ENCODE results near the gene CHD2.

Gene CHD2

GRCh38 chr15:93050648-93051047 is 150.5 kb downstream of the CHD2 start:
- Histone ChIP-seq H3K27me3 (ENCODE audit: insufficient read depth, low read depth) (no peaks in the 10 kb centered on the region), H3K27ac (no peak overlapping the region), H3K79me2 (ENCODE audit: insufficient read depth, low read depth) (no peaks in the 10 kb centered on the region), H3K36me3 (ENCODE audit: insufficient read depth) (no peaks in the 10 kb centered on the region), H3K4me2 (no peak overlapping the region), H3K4me3 (IDR thresholded peaks at IDR 0.05; ENCODE audit: insufficient read depth, low read depth, low read length) (no peak overlapping the region), H3K4me1 (ENCODE audit: low read depth, poor library complexity, severe bottlenecking) (no peaks in the 10 kb centered on the region), H4K20me1 (ENCODE audit: insufficient read depth) (no peaks in the 10 kb centered on the region), H2AFZ (ENCODE audit: low read depth) (no peak overlapping the region), H3K9ac (no peak overlapping the region)
- no peak for TF ChIP-seq CTCF (conservative IDR thresholded peaks at IDR 0.05; ENCODE audit: low read depth, low read length)

- Histone ChIP-seq H3K9ac (no peak overlapping the region), H3K27ac (no peak overlapping the region), H3K79me2 (ENCODE audit: insufficient read depth, low read depth) (no peaks in the 10 kb centered on the region), H3K4me2 (no peak overlapping the region), H3K36me3 (ENCODE audit: insufficient read depth) (no peaks in the 10 kb centered on the region), H3K4me1 (ENCODE audit: low read depth, poor library complexity, severe bottlenecking) (no peaks in the 10 kb centered on the region), H4K20me1 (ENCODE audit: insufficient read depth) (no peaks in the 10 kb centered on the region), H3K27me3 (ENCODE audit: insufficient read depth, low read depth) (no peaks in the 10 kb centered on the region), H3K4me3 (IDR thresholded peaks at IDR 0.05; ENCODE audit: insufficient read depth, low read depth, low read length) (no peak overlapping the region), H2AFZ (ENCODE audit: low read depth) (no peak overlapping the region)
- no peak for TF ChIP-seq CTCF (conservative IDR thresholded peaks at IDR 0.05; ENCODE audit: low read depth, low read length)
Observed at GRCh38 chr15:93051236-93052089, 151.3 kb downstream of the CHD2 start.

- Histone ChIP-seq H2AFZ (ENCODE audit: low read depth) (no peak overlapping the region), H3K27me3 (ENCODE audit: insufficient read depth, low read depth) (no peaks in the 10 kb centered on the region), H3K79me2 (ENCODE audit: insufficient read depth, low read depth) (no peaks in the 10 kb centered on the region), H3K4me1 (ENCODE audit: low read depth, poor library complexity, severe bottlenecking) (no peaks in the 10 kb centered on the region), H3K4me3 (IDR thresholded peaks at IDR 0.05; ENCODE audit: insufficient read depth, low read depth, low read length) (no peak overlapping the region), H3K4me2 (no peak overlapping the region), H4K20me1 (ENCODE audit: insufficient read depth) (no peaks in the 10 kb centered on the region), H3K27ac (no peak overlapping the region), H3K9ac (no peak overlapping the region), H3K36me3 (ENCODE audit: insufficient read depth) (no peaks in the 10 kb centered on the region)
- TF ChIP-seq CTCF (conservative IDR thresholded peaks at IDR 0.05; ENCODE audit: low read depth, low read length), result no peak
Observed at GRCh38 chr15:93052090-93052879, 152.2 kb downstream of the CHD2 start.

GRCh38 chr15:93055211-93055610 is 155.1 kb downstream of the CHD2 start:
- Histone ChIP-seq H3K4me2 (no peak overlapping the region), H3K27me3 (ENCODE audit: insufficient read depth, low read depth) (no peaks in the 10 kb centered on the region), H3K27ac (no peak overlapping the region), H3K4me1 (ENCODE audit: low read depth, poor library complexity, severe bottlenecking) (no peaks in the 10 kb centered on the region), H3K36me3 (ENCODE audit: insufficient read depth) (no peaks in the 10 kb centered on the region), H3K79me2 (ENCODE audit: insufficient read depth, low read depth) (no peaks in the 10 kb centered on the region), H3K4me3 (IDR thresholded peaks at IDR 0.05; ENCODE audit: insufficient read depth, low read depth, low read length) (no peak overlapping the region), H4K20me1 (ENCODE audit: insufficient read depth) (no peaks in the 10 kb centered on the region), H3K9ac (no peak overlapping the region), H2AFZ (ENCODE audit: low read depth) (no peak overlapping the region)
- no peak for TF ChIP-seq CTCF (conservative IDR thresholded peaks at IDR 0.05; ENCODE audit: low read depth, low read length)
